Erythroblast (primary cell): ENCODE results near the gene DGKI.
A peak's percentile ranks its signal among the peaks of the same experiment; 100 is the strongest.
"Not testable (repeated sequence)": the region's sequence is repeated elsewhere in the genome, so short reads cannot be mapped to it uniquely, and the experiment has no call there.

Experiments used
- DNase-seq, 2 experiments: peaks; one replicate each; lab custom pipeline; 2025; lab: John Stamatoyannopoulos, UW
- GATA1 ChIP-seq: IDR thresholded peaks from 2 replicates; pipeline ENCODE4 v1.6.1; 2011; ENCODE audit warnings: low read depth, mild to moderate bottlenecking, control low read depth, low read length, moderate library complexity
- POLR2A ChIP-seq: IDR thresholded peaks from 2 replicates; pipeline ENCODE4 v1.6.1; 2011; ENCODE audit warnings: mild to moderate bottlenecking, low read length

DGKI gene

GRCh38 chr7:137469191-137469811, 377.5 kb downstream of the DGKI start:
- TF ChIP-seq POLR2A: no peak
- TF ChIP-seq GATA1: no peak
- no peak for DNase-seq

DNA sequence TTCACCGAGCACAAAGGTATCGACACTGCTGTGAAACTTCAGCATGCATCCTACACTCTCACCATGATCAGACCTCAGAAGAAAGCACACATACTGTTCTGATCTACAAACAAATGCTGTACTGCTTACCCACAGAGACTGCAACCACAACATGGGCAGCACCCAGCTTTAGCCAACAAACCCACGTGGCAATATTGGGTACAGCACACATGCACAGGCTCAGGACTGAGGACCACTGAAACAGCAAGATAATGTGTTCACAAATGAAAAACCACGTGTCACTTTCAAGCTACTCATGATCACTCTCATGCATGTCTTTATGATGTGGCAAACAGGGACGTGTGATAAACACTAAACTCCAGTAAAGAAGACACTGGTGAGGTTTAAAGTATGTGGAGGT, 383.9 kb downstream of the DGKI start:
- no peak for DNase-seq
- TF ChIP-seq GATA1 (no peak), POLR2A (no peak)

GRCh38 chr7:137462074-137462715, 384.6 kb downstream of the DGKI start:
- TF ChIP-seq GATA1 (no peak), POLR2A (no peak)
- DNase-seq: no peak

DNA sequence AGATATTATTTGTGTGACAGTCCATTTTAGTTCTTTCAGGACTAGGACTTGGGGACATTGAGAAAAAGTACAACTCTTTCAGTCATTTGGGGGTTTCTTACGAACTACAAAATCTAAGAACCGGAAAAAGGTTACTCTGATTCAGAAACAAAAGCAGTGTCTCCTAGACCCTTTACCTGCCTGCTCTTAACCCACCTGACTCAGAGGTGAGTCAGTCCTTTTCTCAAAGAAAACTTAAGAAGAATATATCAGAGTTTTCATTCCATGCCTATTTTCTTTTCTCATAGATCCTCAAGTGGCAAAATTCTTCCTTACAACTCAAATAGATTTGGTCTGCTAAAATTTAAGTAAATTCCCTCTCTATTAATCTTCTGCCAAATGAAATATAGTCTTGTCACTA, 388.4 kb downstream of the DGKI start:
- TF ChIP-seq POLR2A (no peak), GATA1 (no peak)

GRCh38 chr7:137454767-137455166, 392.0 kb downstream of the DGKI start:
- TF ChIP-seq POLR2A: no peak
- TF ChIP-seq GATA1: no peak
- no peak for DNase-seq

More for the DNA sequence above, 388.4 kb downstream of the DGKI start:
- DNase-seq: no peak

DNA sequence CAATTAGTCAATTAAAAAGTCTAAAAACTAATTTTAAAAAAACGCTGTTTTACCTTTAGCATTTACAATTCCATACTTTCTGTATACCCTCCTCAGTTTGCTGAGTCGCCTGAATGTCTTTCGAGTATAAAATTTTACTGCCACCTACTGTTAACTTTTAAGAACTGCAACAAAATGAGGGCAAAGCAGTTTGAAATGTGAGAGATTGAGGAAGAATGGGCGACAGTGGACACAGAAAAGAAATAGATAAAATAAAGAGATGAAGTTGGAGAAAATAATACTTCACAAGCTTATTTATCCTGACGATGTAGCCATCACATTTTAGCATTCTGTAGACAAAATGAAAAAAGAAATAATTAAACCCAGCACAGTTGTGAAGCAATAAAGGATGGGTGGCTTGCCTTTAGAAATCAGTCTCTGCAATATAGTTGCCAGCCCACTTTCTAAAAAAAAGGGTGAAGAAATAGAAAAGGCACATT, 392.5 kb downstream of the DGKI start:
- DNase-seq: peak; percentile 5 to 46
- TF ChIP-seq POLR2A (no peak), GATA1 (no peak)

GRCh38 chr7:137453356-137453755, 393.4 kb downstream of the DGKI start:
- no peak for DNase-seq
- TF ChIP-seq POLR2A: no peak

- TF ChIP-seq GATA1 (no peak), POLR2A (no peak)
- DNase-seq: no peak
Observed at GRCh38 chr7:137449016-137449415, 397.8 kb downstream of the DGKI start.

GRCh38 chr7:137448572-137448971, 398.2 kb downstream of the DGKI start:
- DNase-seq: not testable (repeated sequence)

GRCh38 chr7:137446025-137446424, 400.7 kb downstream of the DGKI start:
- no peak for TF ChIP-seq POLR2A
- no peak for TF ChIP-seq GATA1
- DNase-seq: no peak

DNA sequence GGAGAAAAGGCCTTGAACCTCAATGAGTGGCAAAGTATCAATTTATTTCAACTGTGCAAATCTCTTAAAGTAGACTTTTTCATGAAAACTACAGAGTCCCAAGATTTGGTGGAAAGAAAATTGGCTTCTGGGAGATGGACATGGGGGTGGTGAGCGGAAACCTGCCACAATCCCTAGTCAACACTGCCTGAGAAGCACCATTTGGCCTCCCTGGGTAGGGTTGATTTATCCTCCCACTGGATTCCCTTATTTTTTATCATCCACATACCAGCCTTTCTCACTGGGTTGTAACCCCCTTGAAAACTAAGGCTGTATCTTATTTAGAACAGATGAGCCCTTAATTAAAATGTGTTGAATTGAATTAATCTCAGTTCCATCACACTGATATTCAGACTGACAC, 401.5 kb downstream of the DGKI start:
- no peak for TF ChIP-seq POLR2A
- no peak for TF ChIP-seq GATA1
- no peak for DNase-seq

DNA sequence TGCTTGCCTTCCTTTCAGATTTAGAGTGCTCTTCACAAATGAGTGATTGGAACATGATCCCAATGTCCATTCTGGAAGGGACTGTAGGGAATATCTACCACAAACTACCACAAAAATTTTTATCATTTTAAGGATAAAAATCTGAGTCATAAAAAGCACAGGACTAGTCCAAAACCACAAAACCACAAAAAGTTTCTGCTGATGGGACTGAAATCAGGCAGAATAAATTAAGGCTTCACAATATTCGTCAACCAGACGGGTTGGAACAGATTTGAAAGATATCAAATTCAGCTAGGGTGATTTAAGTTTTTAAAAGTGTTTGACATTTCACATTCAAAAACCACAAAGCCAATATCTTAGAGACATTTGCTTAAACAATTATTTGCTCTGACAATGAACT, 403.2 kb downstream of the DGKI start:
- TF ChIP-seq POLR2A (no peak), GATA1 (no peak)

DNA sequence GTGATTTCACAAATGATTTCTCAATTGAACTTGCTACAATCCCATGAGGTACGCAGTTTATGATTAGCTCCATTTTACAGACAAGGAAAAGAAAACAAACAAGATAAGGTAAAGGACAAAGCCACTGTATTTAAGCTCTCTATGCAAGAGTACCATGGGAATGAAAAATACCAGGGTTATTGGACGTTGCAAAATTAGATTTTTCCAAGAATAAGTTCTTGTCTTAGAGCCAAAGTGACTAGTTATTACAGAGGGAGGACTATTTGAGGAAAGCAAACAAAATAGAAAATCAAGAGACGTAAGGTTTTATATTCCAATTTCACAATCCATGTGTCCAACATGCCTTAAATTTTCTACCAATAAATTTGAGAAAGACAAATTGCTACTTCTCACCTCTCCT, 405.3 kb downstream of the DGKI start:
- DNase-seq: no peak
- no peak for TF ChIP-seq GATA1
- TF ChIP-seq POLR2A: no peak

More for the DNA sequence above, 403.2 kb downstream of the DGKI start:
- DNase-seq: no peak

- DNase-seq: no peak
- TF ChIP-seq GATA1 (no peak), POLR2A (no peak)
Observed at GRCh38 chr7:137439829-137440825, 406.6 kb downstream of the DGKI start.
